Kidney tubule cell (primary cell): ENCODE measurements around the gene TARS1.

Source experiments
- DNase-seq: peaks from one replicate; pipeline ENCODE4 v3.0.0-alpha.2; 2018; ENCODE audit warnings: low spot score

The TARS1 gene

DNA sequence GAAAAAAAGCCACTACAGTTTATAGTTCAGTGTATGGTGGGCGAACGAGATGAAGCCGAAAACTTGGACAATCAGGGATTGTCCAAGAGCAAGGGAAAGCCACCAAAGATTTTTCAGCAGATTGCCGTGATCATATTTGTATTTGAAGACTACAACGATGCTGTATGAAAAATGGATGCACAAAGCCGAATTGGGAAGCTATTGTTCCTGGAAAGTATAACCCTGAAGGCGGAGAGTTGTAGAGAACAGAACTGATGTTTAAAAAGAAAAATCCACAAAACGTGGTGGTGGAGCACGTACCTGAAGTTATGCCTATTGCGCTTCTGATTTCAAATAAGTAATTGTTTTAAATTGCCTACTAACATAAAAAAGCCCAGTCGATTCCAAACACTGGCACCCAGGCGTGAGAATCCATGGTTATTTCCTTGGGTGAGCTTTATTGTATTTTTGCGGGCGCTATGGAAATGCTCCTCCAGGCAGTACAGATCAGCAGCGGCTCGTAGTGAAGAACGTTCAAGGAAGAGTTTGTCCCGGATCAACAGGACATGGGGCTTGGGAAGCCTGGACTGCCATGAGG lies 772 bp upstream of the TARS1 start:
- no peak for DNase-seq

DNA sequence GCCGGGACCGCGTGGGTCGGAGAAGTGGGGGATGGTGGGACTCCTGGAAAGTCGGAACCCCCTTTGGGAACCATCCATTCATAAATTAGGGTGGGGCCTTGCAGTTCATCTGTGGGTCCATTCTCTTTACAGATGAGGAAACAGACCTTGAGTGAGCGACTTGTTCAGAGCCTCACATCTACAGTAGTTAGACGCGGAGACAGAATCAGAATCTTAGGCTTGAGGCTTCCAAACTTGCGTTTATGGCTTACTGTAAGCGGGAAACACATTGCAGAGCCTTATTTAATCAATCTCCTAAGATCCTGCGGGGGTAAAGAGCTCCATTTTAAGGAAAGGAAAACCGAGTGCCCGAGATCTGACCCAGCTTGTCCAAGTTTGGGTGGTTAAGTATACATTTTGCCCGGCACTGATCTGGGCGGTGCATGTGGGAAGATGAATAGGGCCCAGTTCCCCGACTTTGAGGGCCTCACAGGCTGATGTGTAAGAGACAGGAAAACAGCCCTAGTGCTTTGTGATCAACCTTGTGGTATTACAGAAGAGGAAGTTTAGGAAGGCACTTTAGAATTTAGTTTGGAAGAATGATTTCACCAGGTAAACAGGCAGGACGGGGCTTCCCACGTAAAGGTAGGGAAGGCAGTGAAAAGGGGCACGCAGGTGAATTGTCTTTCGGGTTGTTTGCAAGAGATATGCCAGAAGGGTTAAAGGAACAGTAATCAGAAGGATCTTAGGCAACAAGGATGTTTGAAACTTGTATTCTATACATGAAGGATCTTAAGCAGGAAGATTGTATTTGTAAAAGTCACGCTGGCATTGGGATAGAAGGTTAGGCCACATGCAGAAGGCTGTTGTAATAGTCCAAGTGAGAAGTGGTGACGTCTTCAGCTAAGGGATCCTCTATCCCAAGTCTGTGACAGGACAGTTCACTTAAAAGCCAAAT lies 744 bp downstream of the TARS1 start:
- DNase-seq, result peak; percentile 83

DNA sequence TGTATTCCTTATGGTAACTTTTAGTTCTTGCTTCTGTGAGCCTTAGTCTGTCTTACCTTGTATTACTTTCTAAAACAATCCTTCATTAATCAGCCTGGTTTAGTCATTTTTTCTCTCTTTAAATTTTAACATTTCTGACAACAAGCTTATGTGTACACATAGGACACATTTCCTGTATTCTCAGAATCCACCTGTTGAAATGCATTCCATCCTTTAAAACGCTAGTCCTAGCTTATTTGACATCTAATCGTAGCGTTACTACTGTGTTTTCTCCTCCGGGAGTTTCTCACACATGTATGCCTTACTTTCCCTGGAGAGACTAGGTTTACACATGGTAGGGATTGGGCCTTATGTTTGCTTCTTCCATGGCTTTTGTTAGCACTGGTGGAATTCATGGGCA lies 3.8 kb downstream of the TARS1 start:
- DNase-seq, result no peak

DNA sequence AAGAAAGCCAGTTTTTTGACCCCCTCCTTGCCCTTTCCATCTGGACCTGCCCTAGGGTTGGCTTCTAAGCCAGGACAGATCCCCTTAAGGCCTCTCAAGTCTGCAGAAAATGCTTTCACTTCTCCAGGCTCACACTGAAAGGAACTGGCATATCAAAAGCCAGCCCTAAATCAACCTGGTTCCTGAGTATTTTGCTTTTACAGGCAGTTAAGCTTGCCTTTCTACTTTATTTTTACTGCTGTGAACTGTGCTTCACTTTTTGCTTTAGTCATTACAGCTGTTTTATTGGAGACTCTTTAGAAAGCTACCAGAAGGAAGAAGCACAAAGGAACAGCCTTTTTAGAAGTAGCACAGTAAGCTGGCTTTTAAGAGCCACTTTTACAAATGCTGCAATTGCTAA lies 5.0 kb downstream of the TARS1 start:
- DNase-seq, result no peak

DNA sequence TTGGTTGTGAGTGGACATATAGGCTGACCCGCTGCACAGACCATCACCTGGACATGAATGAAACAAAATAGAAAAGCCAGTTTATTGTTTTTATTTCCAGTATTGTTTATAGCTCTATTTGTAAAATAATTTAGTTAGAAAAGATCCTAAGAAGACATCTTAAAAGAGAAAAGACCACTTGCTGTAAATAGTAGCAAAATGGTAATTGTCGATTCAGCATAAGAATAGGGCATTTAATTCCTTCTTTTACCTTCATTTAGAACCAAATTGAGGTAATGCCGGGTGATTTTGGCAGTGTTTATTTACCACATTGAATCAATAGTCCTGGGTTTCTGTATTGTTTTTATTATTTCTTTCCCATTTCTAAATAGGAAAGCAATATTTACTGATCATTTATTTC lies 7.4 kb downstream of the TARS1 start:
- no peak for DNase-seq

DNA sequence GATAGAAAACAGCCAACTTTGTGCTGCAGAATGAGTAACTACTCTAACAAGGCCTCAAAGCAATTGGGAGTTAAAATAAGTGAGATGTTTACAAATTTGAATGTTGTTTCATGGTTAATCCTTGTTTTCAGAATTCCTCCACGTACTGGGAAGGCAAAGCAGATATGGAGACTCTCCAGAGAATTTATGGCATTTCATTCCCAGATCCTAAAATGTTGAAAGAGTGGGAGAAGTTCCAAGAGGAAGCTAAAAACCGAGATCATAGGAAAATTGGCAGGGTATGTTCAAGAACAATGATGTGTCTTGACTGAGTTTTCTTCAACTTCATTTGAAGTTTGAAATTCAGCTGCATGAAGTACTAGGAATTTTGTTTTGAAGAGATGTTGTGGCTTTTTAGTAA lies 16.4 kb downstream of the TARS1 start:
- DNase-seq, result no peak

DNA sequence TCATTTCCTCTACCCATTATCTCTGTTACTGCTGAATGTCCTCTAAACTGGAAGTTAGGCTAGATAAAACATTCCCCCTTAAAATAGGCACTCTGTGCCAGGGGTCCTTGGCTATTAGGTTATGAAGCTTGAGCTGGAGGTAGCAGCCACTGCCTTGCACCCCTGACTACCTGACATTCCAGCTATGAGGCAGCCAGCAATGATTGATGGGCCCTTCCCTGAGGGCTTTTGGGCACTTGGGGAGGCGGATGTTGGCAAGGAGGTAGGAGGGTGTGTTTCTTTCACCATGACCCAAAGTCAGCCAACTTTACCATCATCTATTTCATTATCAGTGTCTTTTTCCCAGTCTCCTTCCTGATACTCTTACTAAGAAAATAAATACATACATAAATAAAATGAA lies 17.1 kb downstream of the TARS1 start:
- no peak for DNase-seq

DNA sequence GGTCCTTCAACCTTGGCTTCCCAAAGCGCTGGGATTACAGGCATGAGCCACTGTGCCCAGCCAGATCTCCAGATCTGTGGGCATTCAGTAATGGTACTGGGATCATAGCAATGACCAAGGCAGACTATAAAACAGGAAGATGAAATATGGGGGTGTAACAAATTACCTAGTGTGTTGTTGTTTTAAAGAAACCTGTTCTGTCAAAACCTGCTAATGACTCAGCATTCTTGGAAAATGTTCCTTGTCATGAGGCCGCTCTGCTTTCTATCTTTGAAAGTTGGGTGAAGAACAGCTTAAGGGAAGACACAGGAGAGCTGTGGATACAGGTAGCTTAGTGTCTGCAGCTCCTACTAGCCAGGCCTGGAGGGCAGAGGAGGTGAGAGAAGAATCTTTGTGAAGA lies 19.4 kb downstream of the TARS1 start:
- no peak for DNase-seq

DNA sequence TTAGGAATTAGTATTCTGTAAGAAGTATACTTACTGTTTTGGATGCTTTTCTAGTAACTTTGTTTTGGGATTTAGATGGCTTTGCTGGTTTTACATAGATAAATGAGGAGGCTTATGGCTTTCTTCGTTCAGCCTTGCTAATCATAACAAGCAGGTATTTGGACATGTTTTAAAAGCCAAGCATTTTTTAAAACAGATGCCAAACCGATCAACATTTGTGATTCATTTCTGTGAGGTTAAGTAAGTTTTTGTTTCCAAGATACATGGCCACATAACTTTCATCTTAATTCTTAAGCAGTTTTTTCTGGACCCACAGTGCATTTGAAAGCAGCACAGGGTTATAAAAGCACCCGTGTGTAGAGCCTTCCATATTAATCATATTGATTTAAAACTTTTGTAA lies 21.7 kb downstream of the TARS1 start:
- DNase-seq, result no peak

DNA sequence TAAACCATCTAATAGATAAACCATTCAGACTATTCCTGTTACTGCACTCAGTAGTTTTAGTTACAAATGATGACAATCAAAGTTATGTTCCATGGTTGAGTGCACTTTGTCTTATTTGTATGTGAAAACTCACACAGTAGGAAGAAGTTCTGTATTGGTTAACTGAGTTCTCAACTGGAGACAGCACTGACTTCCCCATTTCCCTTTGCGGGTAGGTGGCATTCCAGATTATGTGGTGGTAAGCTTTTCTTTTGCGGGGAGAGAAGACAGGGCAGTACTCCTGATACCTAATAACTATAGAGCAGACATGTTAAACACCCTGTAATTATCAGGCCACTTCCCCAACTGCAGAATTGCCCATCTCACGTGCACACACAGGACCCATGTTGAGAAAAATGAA lies 24.4 kb downstream of the TARS1 start:
- DNase-seq, result peak; percentile 27

DNA sequence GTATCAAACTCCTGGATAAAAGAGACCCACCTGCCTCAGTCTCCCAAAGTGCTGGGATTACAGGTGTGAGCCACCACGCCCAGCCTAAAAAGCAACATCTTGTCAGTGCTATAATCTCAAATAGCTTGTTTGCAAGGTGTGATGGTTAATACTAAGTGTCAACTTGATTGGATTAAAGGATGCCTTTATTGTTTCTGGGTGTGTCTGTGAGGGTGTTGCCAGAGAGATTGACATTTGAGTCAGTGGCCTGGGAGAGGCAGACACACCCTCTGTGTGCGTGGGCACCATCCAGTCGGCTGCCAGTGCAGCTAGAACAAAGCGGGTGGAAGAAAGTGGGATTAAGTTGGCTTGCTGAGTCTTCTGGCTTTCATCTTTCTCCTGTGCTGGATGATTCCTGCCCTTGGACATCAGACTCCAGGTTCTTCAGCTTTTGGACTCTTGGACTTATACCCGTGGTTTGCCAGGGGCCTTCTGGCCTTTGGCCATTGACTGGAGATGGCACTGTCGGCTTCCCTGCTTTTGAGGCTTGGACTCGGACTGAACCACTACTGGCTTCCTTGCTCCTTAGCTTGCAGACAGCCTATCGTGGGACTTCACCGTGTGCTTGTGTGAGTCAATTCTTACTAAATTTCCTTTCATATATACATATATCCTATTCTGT lies 28.1 kb downstream of the TARS1 start:
- no peak for DNase-seq

DNA sequence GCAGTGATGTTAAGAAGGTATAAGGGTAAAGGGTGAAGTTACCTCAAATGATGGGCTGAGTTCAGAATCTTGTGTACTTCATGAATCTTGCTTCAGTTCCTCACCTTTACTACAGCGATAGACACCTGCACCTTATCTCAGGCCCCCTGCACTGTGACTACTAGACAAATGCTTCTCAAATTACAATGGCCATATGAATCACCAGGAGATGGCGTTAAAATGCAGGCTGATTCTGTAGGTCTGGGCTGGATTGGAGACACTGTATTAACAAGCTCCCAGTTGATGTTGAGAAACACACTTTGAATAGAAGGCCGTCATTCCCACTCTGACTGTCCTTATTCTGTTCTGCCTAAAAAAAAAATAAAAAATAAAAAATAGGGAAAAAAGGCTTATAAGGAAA lies 29.8 kb downstream of the TARS1 start:
- DNase-seq, result peak; percentile 40

DNA sequence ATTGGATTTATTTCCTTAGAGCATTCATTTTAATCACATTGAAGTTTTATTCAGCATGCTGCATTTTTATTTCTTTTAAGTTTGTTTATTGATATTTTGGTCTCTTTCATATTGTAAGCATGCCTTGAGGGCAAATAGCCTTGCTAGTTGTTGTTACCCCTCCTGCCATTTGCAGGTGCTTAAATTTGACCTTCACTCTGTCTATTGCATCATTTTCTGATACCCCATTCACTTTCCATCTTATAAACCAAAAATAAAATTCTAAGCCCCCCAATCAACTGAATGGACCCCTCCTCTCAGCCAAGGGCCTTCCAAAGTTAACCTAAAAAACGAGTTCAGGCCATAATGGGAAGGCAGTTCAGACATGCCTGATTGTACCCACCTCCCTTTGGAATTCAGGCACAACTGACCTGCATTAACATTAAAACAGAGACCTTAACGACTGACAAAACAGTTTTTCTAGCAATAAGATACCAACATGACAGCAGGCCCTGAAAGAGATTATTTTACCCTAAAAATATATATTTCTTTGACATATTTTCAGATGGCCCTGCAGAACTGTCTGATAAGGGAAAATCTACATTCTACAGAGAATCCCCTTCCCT lies 32.1 kb downstream of the TARS1 start:
- DNase-seq, result no peak

DNA sequence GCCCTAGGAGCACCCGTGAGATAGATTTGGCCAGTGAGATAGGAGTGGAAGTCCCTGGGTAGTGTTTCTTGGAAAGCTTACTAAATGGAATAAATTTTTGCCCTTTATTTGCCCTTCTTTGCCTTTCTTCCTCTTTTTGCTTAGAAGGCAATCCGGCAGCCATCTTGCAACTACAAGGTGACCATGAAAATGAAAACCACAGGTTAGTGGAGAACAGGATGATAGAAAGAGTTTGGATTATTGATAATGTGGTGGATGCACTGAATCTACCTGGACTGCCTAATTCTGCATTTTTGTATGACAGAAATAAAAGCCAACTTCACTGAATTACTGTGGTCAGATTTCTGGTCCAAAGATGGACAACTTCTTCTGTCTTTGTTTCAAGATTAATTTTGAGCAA lies 33.2 kb downstream of the TARS1 start:
- DNase-seq, result no peak

DNA sequence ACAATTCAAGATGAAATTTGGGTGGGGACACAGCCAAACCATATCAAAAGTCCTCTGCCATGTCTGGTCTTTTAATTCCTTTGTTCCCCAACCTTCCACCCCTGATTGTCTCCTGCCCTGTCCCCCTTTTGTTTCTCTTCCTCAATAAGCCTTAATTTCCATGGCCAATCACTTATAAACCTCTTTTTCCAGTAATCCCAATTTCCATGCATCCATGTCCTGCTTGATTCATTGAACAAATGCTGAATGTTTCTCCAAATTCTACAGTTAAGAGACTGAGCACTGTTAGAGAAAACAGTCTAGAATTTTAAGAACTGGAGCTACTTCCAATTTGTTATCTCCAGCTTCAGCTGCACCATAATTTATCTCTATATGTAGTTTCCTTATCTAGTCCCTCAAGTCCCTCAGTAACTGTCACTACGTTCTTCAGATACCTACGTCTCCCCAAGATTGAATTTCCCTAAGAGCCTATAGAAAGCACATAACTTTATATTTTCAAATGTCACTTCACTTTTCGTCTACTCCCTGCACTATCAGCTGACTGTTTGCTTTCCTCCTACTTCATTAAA lies 34.2 kb downstream of the TARS1 start:
- no peak for DNase-seq

DNA sequence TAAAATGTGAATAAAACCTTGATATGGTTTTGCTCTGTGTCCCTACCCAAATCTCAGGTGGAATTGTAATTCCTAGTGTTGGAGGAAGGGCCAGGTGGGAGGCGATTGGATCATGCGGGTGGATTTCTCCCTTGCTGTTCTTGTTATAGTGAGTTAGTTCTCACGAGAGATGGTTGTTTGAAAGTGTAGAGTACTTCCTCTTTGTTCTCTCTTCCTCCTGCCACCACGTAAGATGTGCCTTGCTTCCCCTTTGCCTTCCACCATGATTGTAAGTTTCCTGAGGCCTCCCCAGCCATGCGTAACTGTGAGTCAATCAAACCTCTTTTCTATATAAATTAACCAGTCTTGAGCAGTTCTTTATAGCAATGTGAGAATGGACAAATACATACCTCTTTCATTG lies 34.9 kb downstream of the TARS1 start:
- no peak for DNase-seq

DNA sequence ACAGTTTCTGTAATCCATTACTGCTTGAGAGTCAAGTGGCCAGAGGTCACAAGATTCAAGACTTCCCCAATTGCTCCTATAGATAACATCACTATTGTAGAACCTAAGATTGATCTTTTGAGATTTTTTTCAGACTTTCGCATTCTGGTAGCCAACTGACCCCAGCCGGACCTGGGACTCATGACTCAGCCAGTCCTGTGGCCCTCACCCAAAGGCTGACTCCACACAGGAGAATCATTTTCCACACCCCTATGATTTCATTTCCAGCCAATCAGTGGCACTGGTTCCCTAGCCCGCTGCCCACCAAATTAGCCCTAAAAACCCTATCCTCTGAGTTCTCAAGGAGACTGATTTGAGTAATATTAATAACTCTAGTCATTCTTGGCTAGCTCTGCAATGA lies 36.2 kb downstream of the TARS1 start:
- DNase-seq, result no peak

DNA sequence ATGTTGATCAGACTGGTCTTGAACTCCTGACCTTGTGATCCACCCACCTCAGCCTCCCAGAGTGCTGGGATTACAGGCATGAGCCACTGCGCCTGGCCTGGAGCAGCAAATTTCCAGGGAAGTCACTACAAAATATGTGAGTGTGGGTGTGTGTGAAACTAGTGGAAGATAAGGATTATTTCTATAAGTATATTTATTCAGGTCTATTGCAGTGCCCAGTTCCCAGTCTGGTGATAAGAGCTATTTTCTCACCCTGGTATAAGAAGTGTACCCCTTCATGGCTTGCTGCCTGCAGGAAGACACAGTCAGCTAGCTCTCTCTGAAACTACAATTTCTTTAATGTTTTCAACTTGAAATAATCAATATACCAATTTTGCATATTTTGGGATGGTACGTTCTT lies 37.1 kb downstream of the TARS1 start:
- DNase-seq, result no peak

DNA sequence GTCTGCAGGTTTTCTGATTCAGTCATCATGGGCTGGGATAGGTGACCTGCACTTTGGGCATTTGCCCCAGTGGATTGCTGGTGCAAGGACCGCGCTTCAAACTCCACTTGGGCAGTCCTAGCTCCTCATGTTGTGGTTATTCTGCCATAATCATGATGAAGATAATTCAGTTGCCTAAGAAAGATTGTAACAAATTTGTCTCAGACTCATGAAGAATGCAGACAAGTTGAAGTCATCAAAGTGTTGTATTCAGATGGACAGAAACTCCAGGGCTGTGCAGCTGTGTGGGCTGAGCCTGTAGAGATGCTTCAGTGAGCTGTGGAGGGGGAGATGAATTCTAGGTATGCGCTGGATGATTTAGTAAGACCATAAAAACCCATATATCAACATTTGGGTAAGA lies 38.5 kb downstream of the TARS1 start:
- peak; percentile 33 for DNase-seq

DNA sequence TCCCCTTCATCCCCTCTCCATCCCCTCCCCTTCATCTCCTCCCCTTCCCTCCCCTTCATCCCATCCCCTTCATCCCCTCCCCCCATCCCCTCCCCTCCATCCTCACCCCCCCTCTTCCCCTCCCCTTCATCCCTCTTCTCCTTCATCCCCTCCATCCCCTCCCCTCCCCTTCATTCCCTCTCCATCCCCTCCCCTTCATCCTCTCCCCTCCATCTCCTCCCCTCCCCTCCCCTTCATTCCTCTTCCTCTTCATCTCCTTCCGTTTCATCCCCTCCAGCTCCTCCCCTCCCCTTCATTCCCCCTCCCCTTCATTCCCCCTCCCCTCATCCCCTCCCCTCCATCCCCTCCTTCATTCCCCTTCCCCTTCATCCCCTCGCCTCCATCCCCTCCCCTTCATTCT lies 40.1 kb downstream of the TARS1 start:
- no peak for DNase-seq

DNA sequence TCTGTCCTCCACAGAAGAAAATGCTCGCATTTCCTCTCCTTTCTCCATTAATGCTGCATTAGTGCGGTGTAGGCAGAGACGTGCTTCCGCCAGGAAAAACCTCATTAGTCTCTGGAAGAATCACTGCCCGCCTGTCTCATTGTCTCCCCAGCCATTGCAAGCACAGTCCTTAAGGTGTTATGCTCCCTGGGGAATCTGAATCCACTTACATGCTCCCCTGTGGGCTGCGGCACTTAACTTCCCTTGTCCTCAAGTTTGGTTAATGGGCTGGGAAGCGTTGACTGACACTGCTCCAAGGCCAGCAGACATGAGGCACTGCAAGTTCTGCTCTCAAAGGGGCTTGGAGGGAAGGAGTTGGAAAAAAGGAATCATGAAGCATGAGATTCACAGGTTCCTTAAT lies 41.6 kb downstream of the TARS1 start:
- no peak for DNase-seq

DNA sequence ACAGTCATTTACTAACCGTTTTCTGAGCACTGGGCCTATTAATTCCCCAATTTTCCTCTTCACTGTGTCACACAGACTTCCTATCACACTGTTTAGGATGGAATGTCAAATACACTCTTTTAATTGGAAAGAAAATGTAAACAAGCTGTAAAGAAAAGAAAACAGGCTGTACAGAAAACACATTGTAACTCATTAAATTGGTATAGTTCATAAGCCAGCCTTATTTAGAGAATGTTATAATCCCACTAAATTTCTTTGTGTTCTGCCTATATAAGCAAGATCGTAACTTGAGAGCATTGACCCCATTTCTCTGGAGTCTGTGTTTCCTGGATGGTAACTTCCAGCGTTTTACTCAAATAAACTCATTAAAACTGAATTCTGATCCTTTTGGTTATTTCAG lies 46.5 kb downstream of the TARS1 start:
- DNase-seq, result no peak
